ENCODE measurements around the gene FGF19. TPM values are rescaled to one million over a fixed set of nuclear protein-coding genes. Genes with fewer than 3 reads are reported as not detected.

Gene FGF19
- total RNA-seq, 1 donor from 2014 or later = 362 TPM

DNA sequence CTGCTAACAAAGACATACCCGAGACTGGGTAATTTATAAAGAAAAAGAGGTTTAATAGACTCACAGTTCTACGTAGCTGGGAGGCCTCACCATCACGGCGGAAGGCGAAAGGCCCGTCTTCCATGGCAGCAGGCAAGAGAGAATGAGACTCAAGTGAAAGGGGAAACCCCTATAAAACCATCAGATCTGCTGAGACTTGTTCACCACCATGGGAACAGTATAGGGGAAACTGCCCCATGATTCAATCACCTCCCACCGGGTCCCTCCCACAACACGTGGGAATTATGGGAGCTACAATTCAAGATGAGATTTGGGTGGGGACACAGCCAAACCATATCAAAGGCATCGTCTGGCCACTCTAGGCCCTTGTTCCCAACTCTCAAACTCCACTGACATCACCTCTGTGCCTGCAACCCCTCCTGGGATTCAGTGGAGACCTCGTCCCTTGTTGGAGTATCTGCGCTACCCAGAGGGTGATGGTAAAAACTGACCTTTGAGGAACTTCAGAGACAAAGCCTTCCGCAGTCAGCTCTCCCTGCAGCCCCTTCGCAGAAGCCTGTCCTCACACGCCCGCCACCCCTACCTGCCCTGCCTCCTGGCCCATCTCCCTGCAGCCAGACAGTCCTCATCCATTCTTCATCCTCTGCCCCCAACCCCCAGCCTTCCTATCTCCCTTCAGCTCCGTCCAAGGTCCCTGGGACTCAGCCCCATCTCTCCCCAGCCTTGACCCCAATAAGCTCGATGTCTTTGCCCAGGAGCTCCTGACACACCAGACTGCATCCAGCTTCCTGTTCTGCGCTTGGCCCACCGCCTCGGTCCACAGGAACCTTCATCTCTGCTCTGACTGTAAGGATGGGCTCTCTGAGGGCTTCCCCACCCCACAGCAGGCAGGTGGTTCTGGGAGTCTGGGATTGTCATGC, 47.0 kb downstream of the FGF19 start:
- DNase-seq (ENCODE audit: low spot score) = no peak

DNA sequence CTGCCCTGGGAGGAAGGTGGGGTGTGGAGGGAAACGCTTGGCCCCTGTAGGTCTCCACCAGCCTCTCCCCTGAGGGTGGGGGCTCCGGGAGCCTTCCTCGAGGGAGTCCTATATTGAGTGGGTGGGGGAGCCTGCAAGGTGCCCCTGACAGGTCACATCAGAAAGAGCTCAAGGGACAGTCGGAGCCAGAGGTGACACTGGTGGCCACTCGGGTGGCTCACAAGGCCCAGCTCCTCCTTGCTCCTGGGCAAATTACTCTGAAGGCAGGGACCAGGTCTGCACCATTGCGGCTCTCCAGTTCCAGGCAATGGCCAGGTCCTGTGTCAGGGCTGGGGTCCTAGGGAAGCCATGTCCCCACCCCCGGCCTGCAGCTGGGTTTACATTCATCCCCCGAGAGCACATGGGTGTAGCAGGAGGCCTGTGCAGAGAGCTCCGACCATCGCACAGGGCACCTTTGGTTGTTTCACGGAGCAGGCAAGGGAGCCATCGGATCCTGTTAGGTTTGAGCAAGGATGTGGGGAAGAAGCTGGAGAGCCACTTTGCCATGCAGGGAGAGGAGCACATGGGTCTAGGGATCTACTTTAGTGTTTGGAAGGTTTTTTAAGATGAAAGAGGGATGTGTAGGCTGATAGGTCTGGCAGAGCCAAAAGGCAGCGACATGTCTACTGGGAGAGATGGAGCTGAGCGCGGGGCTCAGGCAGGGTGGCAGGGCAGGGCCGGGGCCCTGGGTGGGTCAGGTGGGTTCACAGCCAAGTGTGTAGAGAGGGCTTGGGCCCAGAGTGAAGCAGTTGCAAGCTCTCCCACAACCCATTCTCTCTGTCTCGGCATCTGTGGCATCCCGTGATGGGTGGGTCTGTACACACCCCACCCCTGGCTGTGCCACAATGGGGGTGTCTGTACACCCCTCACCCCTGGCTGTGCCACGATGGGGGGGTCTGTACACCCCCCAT, 48.1 kb downstream of the FGF19 start:
- no peak for DNase-seq (ENCODE audit: low spot score)

DNA sequence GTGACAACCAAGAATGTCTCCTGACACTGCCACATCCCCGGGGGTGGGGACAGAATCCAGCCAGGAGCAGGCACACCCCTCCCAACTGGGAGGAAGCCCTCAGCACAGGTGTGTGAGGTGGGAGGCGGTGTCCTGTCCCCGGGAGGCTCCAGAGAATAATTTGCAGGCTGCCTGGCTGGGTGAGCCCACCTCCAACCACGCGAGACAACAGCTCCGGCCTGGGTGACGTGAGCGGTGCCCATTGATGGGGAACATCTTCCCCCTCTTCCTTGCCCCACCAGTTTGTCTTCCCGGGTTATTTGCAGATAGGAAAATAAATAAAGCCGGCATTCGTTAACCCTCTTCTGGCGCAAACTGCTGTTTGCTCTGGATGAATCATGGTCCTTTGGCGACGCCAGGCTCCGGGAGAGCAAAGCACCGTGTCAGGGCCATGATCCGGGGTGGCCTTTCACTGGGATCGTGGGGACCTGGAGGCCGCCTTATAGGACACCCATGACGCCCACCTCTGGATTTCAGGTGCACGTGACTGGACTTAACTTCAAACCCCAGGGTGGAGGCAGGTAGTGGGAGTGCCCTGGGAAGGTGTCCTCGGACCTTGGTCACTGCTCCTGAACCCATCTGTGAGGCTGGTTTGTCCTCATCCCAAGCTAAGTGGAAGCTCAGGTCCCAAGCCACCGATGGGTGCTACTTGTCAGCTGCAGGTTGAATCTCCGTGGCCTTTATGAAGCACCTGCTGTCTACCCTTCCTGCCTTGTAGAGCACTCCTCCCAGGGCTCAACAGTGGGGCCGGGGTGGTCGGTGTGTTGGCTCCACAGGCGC, 49.0 kb downstream of the FGF19 start:
- peak; percentile 53 for DNase-seq (ENCODE audit: low spot score)

DNA sequence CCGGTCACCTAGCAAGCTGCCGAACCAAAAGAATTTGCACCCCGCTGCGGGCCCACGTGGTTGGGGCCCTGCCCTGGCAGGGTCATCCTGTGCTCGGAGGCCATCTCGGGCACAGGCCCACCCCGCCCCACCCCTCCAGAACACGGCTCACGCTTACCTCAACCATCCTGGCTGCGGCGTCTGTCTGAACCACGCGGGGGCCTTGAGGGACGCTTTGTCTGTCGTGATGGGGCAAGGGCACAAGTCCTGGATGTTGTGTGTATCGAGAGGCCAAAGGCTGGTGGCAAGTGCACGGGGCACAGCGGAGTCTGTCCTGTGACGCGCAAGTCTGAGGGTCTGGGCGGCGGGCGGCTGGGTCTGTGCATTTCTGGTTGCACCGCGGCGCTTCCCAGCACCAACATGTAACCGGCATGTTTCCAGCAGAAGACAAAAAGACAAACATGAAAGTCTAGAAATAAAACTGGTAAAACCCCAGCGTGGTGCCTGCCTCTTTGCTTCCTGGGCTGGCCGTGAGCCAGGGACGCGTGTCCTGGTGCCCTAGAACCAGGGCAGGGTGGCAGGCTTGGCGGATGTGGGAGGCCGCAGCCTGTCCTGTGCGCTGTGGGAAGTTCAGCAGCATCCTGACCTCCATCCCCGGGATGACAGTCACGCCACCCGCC, 49.7 kb downstream of the FGF19 start:
- no peak for DNase-seq (ENCODE audit: low spot score)

DNA sequence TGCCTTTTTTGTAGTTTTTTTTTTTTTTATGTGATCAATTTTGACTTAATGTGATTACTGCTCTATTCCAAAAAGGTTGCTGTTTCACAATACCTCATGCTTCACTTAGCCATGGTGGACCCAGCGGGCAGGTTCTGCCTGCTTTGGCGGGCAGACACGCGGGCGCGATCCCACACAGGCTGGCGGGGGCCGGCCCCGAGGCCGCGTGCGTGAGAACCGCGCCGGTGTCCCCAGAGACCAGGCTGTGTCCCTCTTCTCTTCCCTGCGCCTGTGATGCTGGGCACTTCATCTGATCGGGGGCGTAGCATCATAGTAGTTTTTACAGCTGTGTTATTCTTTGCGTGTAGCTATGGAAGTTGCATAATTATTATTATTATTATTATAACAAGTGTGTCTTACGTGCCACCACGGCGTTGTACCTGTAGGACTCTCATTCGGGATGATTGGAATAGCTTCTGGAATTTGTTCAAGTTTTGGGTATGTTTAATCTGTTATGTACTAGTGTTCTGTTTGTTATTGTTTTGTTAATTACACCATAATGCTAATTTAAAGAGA, 50.3 kb downstream of the FGF19 start:
- DNase-seq (ENCODE audit: low spot score) = no peak

DNA sequence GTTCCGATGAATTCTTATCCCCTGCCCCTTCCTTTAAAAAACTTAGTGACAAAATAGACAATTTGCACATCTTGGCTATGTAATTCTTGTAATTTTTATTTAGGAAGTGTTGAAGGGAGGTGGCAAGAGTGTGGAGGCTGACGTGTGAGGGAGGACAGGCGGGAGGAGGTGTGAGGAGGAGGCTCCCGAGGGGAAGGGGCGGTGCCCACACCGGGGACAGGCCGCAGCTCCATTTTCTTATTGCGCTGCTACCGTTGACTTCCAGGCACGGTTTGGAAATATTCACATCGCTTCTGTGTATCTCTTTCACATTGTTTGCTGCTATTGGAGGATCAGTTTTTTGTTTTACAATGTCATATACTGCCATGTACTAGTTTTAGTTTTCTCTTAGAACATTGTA, 50.8 kb downstream of the FGF19 start:
- DNase-seq (ENCODE audit: low spot score) = no peak

DNA sequence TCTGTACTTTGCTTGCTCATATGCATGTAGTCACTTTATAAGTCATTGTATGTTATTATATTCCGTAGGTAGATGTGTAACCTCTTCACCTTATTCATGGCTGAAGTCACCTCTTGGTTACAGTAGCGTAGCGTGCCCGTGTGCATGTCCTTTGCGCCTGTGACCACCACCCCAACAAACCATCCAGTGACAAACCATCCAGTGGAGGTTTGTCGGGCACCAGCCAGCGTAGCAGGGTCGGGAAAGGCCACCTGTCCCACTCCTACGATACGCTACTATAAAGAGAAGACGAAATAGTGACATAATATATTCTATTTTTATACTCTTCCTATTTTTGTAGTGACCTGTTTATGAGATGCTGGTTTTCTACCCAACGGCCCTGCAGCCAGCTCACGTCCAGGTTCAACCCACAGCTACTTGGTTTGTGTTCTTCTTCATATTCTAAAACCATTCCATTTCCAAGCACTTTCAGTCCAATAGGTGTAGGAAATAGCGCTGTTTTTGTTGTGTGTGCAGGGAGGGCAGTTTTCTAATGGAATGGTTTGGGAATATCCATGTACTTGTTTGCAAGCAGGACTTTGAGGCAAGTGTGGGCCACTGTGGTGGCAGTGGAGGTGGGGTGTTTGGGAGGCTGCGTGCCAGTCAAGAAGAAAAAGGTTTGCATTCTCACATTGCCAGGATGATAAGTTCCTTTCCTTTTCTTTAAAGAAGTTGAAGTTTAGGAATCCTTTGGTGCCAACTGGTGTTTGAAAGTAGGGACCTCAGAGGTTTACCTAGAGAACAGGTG, 51.8 kb downstream of the FGF19 start:
- DNase-seq (ENCODE audit: low spot score) = no peak

DNA sequence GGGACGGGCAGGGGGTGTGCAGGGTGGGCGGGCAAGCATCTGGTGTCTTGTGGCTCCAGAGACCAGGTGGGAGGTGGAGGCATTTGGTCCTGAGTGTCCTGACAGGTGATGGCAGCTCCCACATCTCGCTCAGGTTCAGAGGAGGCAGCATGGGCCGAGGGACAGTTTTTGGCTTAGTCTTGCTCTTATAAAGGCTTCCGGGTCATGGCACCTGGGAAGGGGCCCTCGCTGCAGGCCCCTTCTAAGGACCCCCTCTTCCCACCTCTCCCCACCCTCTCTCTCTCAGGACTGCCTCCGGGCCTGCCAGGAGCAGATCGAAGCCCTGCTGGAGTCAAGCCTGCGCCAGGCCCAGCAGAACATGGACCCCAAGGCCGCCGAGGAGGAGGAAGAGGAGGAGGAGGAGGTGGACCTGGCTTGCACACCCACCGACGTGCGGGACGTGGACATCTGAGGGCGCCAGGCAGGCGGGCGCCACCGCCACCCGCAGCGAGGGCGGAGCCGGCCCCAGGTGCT, 52.9 kb downstream of the FGF19 start:
- DNase-seq (ENCODE audit: low spot score) = no peak

DNA sequence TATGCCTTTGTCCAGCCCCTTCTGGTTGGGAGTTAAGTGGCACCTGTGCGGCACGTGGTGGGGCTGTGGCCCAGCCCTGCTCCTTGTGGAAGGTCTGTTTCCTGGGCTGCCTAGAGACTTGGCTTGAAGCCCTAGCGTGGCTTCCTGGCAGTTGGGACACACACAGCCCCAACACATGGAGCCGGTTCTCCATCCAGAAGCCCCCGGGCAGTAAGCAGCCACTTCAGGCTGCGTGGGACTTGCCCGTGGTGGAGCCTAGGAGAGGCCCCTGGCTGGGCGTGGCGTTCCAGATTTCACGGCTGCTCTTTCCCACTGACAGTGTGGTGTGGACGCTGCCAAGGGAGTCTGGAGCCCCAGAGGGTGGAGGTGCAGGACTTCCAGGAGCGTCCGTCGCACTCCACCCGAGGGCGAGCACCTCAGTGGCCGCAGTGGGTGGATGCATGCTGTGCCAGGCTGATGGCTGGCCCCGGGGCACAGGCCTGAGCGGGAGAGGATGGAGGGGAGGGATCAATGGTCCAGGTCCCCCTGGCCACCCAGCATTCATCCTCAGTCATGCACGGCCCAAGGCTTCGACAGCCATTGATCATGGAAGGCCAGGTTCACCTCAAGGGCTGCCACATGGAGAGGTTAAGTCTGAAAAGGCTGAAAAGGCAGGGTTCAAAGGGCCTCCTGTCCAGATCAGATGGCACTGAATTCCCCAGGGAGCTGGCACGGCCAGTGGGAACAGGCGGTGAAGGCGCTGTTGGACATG, 53.6 kb downstream of the FGF19 start:
- DNase-seq (ENCODE audit: low spot score) = no peak

DNA sequence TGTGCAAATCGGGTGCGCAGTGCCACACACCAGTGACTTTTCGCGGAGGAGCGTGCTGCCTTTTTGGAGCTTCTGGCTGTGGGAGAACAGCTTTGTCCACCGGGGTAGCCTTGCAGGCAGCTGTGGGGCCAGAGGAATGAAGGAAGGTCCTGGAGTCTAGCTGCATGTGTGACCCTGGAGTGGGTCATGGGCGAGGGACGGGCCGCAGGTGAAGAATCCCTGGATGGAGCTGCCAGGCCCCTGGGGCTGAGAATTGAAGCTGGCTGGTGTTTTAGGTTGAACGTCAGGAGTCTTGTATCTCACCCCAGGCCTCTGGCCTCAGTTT, 54.3 kb downstream of the FGF19 start:
- DNase-seq (ENCODE audit: low spot score) = no peak

DNA sequence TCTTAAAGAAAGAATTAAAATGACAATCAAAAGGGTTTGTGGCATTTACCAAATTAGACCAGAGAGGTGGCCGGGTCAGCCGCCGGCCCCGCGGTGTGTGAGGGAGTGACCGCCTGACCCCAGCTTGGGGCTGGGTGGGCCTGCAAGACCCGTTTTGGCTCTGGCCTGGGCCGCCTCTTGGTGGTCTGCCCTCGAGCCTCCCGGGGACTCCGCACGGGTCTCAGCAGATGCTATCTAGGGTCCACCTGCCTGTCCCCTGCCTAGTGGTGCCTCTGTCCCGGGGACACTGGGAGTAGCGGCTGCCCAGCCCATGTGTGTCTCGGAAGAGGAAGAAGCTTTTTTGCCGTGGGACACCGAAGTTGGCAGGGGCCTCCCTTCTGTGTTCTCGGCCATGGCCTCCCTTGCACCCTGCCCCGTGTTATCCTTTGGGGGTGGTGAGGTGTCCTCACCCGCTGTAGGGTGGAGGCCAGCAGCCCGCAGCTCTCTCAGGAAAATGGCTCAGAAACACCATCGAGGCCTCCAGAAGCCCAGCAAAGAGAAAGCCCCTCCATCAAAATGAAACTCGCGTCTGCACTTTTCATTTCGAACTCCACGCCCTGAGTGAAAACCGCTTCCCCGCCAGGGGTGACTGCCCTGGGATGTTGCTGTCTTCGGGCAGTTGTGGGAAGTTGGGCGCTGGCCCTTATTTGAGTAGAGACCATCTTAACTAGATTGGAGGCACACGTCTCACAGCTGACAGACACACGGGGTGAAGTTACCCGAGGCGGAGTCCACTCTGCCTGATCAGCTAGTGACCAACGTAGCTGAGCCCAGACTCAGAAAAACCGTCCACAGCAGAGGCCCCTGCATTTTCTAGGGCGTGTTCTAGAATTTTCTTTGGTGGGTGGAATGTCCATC, 54.9 kb downstream of the FGF19 start:
- no peak for DNase-seq (ENCODE audit: low spot score)

Other genes with a start within 250 kb of the FGF19 start
- not detected for gene LINC01488, start 222.4 kb downstream of the FGF19 start, total RNA-seq
- 181 TPM for gene CCND1, start 62.9 kb downstream of the FGF19 start, total RNA-seq
- gene LTO1, start 28.7 kb downstream of the FGF19 start, total RNA-seq = 24.5 TPM
- not detected for gene FGF4, start 71.3 kb upstream of the FGF19 start, total RNA-seq
- gene FGF3, start 115.4 kb upstream of the FGF19 start, total RNA-seq = not detected